Activated naive CD8-positive, alpha-beta T cell (primary cell): Measurements from ENCODE around the gene APOBEC3C.
"Not testable (repeated sequence)": the region's sequence is repeated elsewhere in the genome, so short reads cannot be mapped to it uniquely, and the experiment has no call there.

ENCODE experiments used
- H3K27ac Mint-ChIP-seq: one replicate; pipeline ENCODE4 v1.8.0; 2021; ENCODE audit warnings: mixed read lengths
- H3K27me3 Mint-ChIP-seq: one replicate; pipeline ENCODE4 v1.8.0; 2021; ENCODE audit warnings: mixed read lengths
- H3K36me3 Mint-ChIP-seq: one replicate; pipeline ENCODE4 v1.8.0; 2021; ENCODE audit warnings: mixed read lengths
- H3K4me1 Mint-ChIP-seq: one replicate; pipeline ENCODE4 v1.8.0; 2021; ENCODE audit warnings: low read depth, mixed read lengths
- H3K4me3 Mint-ChIP-seq: one replicate; pipeline ENCODE4 v1.8.0; 2021; ENCODE audit warnings: mild to moderate bottlenecking, mixed read lengths
- H3K9me3 Mint-ChIP-seq: one replicate; pipeline ENCODE4 v1.8.0; 2021; ENCODE audit warnings: low read depth, mixed read lengths

APOBEC3C gene

GRCh38 chr22:38997518-38997917 lies 16.5 kb upstream of the APOBEC3C start:
- no peaks in the 10 kb centered on the region for H3K36me3 Mint-ChIP-seq
- no peaks in the 10 kb centered on the region for H3K27me3 Mint-ChIP-seq
- no peak overlapping the region for H3K27ac Mint-ChIP-seq
- no peak overlapping the region for H3K4me3 Mint-ChIP-seq
- peaks cover 8% of the 10 kb centered on the region for H3K4me1 Mint-ChIP-seq
- H3K9me3 Mint-ChIP-seq: peaks cover 3% of the 10 kb centered on the region

DNA sequence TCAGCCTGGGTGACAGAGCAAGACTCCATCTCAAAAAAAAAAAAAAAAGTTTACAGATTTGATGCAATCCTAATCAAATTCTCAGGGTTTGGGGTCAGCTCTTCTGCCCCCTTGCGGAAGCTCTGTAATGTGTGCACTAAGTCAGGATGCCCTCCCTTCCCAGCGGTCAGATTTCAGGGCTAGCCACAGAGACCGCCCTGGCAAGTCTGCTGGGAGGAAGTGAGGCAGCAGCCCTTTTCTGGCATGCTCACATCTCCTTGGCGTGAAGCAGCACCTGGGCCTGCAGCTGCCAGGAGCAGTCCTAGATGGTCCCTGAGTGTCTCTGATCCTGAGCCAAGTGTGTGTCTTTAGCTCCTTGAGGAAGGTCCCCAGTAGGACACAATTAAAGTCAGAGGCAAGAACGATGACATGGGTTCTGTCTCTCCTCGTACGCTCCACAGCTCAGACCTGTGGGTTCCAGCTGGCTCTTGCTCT lies 10.9 kb upstream of the APOBEC3C start:
- Mint-ChIP-seq H3K4me3 (no peak overlapping the region), H3K4me1 (peaks cover 9% of the 10 kb centered on the region), H3K27ac (peak overlapping the region; percentile 1), H3K9me3 (no peaks in the 10 kb centered on the region), H3K27me3 (no peaks in the 10 kb centered on the region), H3K36me3 (no peaks in the 10 kb centered on the region)

GRCh38 chr22:39007177-39007576 lies 6.9 kb upstream of the APOBEC3C start:
- H3K36me3 Mint-ChIP-seq: no peaks in the 10 kb centered on the region
- H3K27ac Mint-ChIP-seq: no peak overlapping the region
- no peaks in the 10 kb centered on the region for H3K27me3 Mint-ChIP-seq
- H3K4me3 Mint-ChIP-seq: no peak overlapping the region
- H3K9me3 Mint-ChIP-seq: no peaks in the 10 kb centered on the region
- H3K4me1 Mint-ChIP-seq: peaks cover 9% of the 10 kb centered on the region

DNA sequence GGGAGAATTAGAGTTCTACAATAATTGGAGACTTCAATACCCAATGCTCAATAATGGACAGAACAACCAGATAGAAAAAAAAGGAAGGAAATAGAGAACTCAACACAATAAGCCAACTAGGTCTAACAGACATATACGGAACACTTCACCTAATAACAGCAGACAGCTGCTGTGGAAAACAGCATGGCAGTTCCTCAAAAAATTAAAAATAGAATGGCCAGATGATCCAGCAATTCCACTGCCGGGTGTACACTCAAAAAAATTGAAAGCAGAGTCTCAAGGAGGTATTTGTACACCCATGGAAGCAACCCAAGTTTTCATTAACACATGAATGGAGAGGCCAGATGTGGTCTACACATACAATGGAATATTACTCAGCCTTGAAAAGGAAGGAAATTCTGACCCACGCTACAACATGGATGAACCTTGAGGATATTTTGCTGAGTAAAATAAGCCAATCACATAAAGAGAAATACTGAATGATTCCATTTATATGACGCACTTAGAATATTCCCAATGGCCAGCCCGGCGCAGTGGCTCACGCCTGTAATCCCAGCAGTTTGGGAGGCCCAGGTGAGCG lies 5.7 kb upstream of the APOBEC3C start:
- H3K4me3 Mint-ChIP-seq, H3K9me3 Mint-ChIP-seq, H3K36me3 Mint-ChIP-seq, H3K27me3 Mint-ChIP-seq: not testable (repeated sequence)
- peak overlapping the region; percentile 28 for H3K27ac Mint-ChIP-seq
- peaks cover 10% of the 10 kb centered on the region for H3K4me1 Mint-ChIP-seq

- Mint-ChIP-seq H3K4me1 (peaks cover 22% of the 10 kb centered on the region), H3K27ac (peak overlapping the region; percentile 50), H3K4me3 (no peak overlapping the region), H3K27me3 (no peaks in the 10 kb centered on the region), H3K9me3 (no peaks in the 10 kb centered on the region), H3K36me3 (no peaks in the 10 kb centered on the region)
Measured at GRCh38 chr22:39010946-39011345, 3.1 kb upstream of the APOBEC3C start.

DNA sequence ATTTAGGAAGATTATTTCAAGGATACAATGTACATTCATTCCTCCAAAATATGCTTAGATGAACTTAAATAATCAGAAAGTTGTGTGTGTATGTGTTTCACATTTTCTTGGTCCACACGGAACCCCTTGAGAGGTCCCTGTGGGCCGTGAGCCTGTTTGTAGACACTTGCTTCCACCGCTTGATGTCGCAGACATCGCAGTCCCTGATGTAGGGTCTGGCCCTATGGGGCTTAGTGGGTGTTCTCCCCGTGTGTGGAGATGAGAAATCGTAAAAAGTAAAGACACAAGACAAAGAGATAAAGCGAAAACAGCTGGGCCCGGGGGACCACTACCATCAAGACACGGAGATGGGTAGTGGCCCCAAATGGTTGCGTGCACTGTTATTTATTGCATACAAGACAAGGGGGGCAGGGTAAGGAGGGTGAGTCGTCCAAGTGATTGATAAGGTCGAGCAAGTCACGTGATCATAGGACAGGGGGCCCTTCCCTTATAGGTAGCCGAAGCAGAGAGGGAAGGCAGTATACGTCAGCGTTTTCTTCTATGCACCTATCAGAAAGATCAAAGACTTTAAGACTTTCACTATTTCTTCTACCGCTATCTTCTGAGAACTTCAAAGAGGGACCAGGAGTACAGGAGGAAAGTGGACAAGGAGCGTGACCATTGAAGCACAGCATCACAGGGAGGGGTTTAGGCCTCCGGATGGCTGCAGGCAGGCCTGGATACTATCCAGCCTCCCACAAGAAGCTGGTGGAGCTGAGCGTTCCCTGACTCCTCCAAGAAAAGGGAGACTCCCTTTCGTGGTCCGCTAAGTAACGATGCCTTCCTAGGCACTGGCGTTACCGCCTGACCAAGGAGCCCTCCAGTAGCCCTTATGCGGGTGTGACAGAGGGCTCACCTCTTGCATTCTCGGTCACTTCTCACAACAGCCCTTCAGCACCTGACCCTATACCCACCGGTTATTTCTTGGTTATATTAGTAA lies 1.2 kb upstream of the APOBEC3C start:
- Mint-ChIP-seq H3K27ac (peak overlapping the region; percentile 61), H3K36me3 (no peaks in the 10 kb centered on the region), H3K27me3 (no peaks in the 10 kb centered on the region), H3K4me1 (peaks cover 29% of the 10 kb centered on the region), H3K4me3 (peak overlapping the region; percentile 64), H3K9me3 (no peaks in the 10 kb centered on the region)

DNA sequence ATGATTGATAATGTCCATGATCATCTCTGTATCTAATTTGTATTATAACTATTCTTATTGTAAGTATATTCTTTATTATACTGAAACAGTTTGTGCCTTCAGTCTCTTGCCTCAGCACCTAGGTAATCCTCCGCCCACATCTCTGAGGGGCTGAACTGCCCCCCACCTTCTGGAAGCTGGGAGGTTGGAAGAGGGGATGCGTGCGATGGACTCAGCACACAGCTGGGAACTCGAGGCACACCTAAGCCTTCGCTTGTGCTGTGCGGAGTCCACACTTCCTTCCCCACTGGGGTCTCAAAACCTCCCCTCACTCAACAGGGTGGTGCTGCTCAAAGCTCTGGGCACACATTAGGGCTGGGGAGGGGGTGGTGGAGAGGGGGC lies 506 bp upstream of the APOBEC3C start:
- not testable (repeated sequence) for H3K27me3 Mint-ChIP-seq, H3K9me3 Mint-ChIP-seq, H3K36me3 Mint-ChIP-seq
- peak overlapping the region; percentile 98 for H3K27ac Mint-ChIP-seq
- peak overlapping the region; percentile 95 for H3K4me3 Mint-ChIP-seq
- H3K4me1 Mint-ChIP-seq: peaks cover 31% of the 10 kb centered on the region

DNA sequence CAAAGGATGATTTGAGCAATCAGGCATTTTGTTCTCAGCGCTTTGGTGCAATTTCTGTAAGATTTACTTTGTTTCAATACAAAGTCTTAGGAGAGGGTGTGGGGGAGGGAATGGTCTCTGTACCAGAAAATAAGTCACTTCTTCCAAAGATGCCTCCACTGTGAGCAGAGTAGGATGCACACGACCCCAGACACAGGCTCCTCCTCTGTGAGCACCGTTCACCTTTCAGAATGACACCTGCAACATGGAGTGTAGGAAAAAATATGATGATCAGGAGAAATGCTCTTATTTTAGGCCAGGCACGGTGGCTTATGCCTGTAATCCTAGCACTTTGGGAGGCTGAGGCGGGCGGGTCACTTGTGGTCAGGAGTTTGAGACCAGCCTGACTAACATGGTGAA lies 665 bp downstream of the APOBEC3C start:
- not testable (repeated sequence) for H3K9me3 Mint-ChIP-seq, H3K36me3 Mint-ChIP-seq, H3K27me3 Mint-ChIP-seq
- peak overlapping the region; percentile 98 for H3K27ac Mint-ChIP-seq
- peak overlapping the region; percentile 95 for H3K4me3 Mint-ChIP-seq
- H3K4me1 Mint-ChIP-seq: peaks cover 33% of the 10 kb centered on the region

DNA sequence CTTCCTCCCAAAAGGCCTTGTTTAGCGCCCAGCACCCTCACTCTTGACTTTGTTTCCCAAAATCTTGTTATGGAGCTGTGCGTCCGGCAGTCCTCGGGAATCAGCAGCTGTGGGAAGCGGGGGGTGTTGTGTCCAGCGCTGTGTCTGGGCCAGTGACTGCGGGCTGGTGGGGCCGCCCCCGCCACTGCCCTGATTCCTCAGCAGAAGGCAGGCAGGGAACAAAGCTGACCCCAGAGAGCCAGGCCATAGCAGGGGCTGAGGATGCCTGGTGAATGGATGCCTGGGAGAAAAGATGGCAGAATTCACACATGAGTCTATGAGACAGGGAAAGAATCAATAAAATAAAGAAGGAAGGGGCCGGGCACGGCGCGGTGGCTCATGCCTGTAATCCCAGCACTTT lies 2.5 kb downstream of the APOBEC3C start:
- no peaks in the 10 kb centered on the region for H3K9me3 Mint-ChIP-seq
- no peaks in the 10 kb centered on the region for H3K27me3 Mint-ChIP-seq
- H3K4me3 Mint-ChIP-seq: peak overlapping the region; percentile 27
- H3K4me1 Mint-ChIP-seq: peaks cover 42% of the 10 kb centered on the region
- peak overlapping the region; percentile 72 for H3K27ac Mint-ChIP-seq
- H3K36me3 Mint-ChIP-seq: no peaks in the 10 kb centered on the region

GRCh38 chr22:39017596-39018365 lies 3.7 kb downstream of the APOBEC3C start:
- no peaks in the 10 kb centered on the region for H3K27me3 Mint-ChIP-seq
- peak overlapping the region; percentile 64 for H3K27ac Mint-ChIP-seq
- H3K4me3 Mint-ChIP-seq: peak overlapping the region; percentile 23
- no peaks in the 10 kb centered on the region for H3K36me3 Mint-ChIP-seq
- no peaks in the 10 kb centered on the region for H3K9me3 Mint-ChIP-seq
- peaks cover 49% of the 10 kb centered on the region for H3K4me1 Mint-ChIP-seq

- Mint-ChIP-seq H3K27ac (peak overlapping the region; percentile 86), H3K4me3 (peak overlapping the region; percentile 92), H3K4me1 (peaks cover 48% of the 10 kb centered on the region)
- H3K36me3 Mint-ChIP-seq, H3K27me3 Mint-ChIP-seq, H3K9me3 Mint-ChIP-seq: not testable (repeated sequence)
Measured at GRCh38 chr22:39020021-39020651, 6.1 kb downstream of the APOBEC3C start.

GRCh38 chr22:39021552-39022250 lies 7.6 kb downstream of the APOBEC3C start:
- peaks cover 54% of the 10 kb centered on the region for H3K4me1 Mint-ChIP-seq
- no peaks in the 10 kb centered on the region for H3K9me3 Mint-ChIP-seq
- H3K36me3 Mint-ChIP-seq: peaks cover 3% of the 10 kb centered on the region
- peak overlapping the region; percentile 94 for H3K27ac Mint-ChIP-seq
- peak overlapping the region; percentile 92 for H3K4me3 Mint-ChIP-seq
- no peaks in the 10 kb centered on the region for H3K27me3 Mint-ChIP-seq

DNA sequence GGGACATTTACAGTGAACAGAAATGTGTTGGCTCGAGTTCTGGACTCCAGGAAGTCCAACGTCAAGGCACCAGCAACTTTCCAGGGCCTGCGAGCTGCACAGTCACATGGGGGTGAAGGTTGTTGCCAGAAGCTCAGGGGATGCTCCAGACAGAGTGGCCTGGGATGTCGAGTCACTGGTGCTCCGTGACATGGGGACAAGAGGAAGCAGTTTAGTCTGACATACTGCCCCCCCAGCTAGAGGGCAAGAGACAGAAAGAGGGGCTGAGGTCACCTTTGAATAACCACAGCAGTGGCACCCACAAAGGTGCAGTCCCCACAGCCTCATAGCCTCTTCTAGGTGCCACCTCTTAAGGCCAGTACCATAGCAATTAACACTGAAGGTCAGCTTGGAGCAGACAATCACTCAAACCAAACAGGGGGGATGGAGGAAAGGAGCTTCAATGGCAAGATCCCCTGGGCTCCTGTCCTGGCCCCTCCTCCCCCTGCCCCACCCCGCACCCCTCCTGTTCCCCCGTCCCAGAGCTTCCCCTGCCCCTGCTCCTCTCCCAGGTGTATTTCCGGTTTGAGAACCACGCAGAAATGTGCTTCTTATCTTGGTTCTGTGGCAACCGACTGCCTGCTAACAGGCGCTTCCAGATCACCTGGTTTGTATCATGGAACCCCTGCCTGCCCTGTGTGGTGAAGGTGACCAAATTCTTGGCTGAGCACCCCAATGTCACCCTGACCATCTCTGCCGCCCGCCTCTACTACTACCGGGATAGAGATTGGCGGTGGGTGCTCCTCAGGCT lies 10.7 kb downstream of the APOBEC3C start:
- Mint-ChIP-seq H3K4me3 (peak overlapping the region; percentile 56), H3K27ac (peak overlapping the region; percentile 81), H3K36me3 (peaks cover 3% of the 10 kb centered on the region), H3K27me3 (no peaks in the 10 kb centered on the region), H3K9me3 (no peaks in the 10 kb centered on the region), H3K4me1 (peaks cover 58% of the 10 kb centered on the region)
